ENCODE data around the gene CSNK1G3.

Gene CSNK1G3

GRCh38 chr5:123537845-123538244, 25.9 kb downstream of the CSNK1G3 start:
- Histone ChIP-seq H4K91ac (ENCODE audit: low read depth, low read length) (no peak overlapping the region), H2BK5ac (ENCODE audit: low read depth, low read length, poor library complexity) (no peak overlapping the region), H3K27me3 (ENCODE audit: insufficient read depth, low read length) (no peaks in the 10 kb centered on the region), H3K79me2 (ENCODE audit: control insufficient read depth, insufficient read depth, low read length, poor library complexity) (no peaks in the 10 kb centered on the region), H2BK12ac (ENCODE audit: low read length) (no peak overlapping the region), H3K4ac (ENCODE audit: low read depth, low read length) (no peak overlapping the region), H3K9ac (ENCODE audit: low read length) (no peak overlapping the region), H2BK120ac (ENCODE audit: insufficient read depth, low read length, poor library complexity) (no peak overlapping the region), H2AK5ac (ENCODE audit: low read length) (no peak overlapping the region), H3K27ac (ENCODE audit: low read depth, low read length) (no peak overlapping the region), H3K4me1 (ENCODE audit: control insufficient read depth in 1 of 2, insufficient read depth in 2 of 2, low read length in 2 of 2) (peaks cover 0 to 3% of the 10 kb centered on the region in 2 experiments), H4K12ac (ENCODE audit: low read depth, low read length) (no peak overlapping the region), H3K14ac (ENCODE audit: low read length) (no peak overlapping the region), H2AFZ (ENCODE audit: insufficient read depth, low read length, poor library complexity) (no peak overlapping the region), H3K79me1 (ENCODE audit: low read length) (peaks cover 2% of the 10 kb centered on the region), H3K23ac (ENCODE audit: low read length) (no peak overlapping the region), H3K4me2 (ENCODE audit: low read length) (no peak overlapping the region), H3K18ac (ENCODE audit: low read length) (no peak overlapping the region), H3K4me3 (ENCODE audit: low read depth, low read length) (no peak overlapping the region), H3K9me3 (ENCODE audit: insufficient read depth, low read depth, low read length) (no peaks in the 10 kb centered on the region), H4K8ac (ENCODE audit: low read depth, low read length) (no peak overlapping the region), H3K36me3 (ENCODE audit: control insufficient read depth in 1 of 2, insufficient read depth in 2 of 2, low read length in 2 of 2) (no peaks in the 10 kb centered on the region)
- no CpG with 5 or more reads among the region's 2 CpGs for WGBS (ENCODE audit: extremely low coverage, insufficient coverage, insufficient read length)
- no peak for DNase-seq

GRCh38 chr5:123538670-123539459, 26.9 kb downstream of the CSNK1G3 start:
- WGBS (ENCODE audit: extremely low coverage, insufficient coverage, insufficient read length): no CpG with 5 or more reads among the region's 8 CpGs
- H2AK5ac ChIP-seq (ENCODE audit: low read length): no peak overlapping the region

GRCh38 chr5:123540534-123540933, 28.6 kb downstream of the CSNK1G3 start:
- Histone ChIP-seq H3K4ac (ENCODE audit: low read depth, low read length) (peak overlapping the region; percentile 83), H4K12ac (ENCODE audit: low read depth, low read length) (peak overlapping the region; percentile 62), H3K18ac (ENCODE audit: low read length) (no peak overlapping the region), H4K91ac (ENCODE audit: low read depth, low read length) (no peak overlapping the region), H2BK120ac (ENCODE audit: insufficient read depth, low read length, poor library complexity) (no peak overlapping the region), H3K4me3 (ENCODE audit: low read depth, low read length) (no peak overlapping the region), H3K79me2 (ENCODE audit: control insufficient read depth, insufficient read depth, low read length, poor library complexity) (no peaks in the 10 kb centered on the region), H2AFZ (ENCODE audit: insufficient read depth, low read length, poor library complexity) (no peak overlapping the region), H4K8ac (ENCODE audit: low read depth, low read length) (no peak overlapping the region), H2BK5ac (ENCODE audit: low read depth, low read length, poor library complexity) (no peak overlapping the region), H3K9me3 (ENCODE audit: insufficient read depth, low read depth, low read length) (no peaks in the 10 kb centered on the region), H3K14ac (ENCODE audit: low read length) (no peak overlapping the region), H3K4me1 (ENCODE audit: control insufficient read depth in 1 of 2, insufficient read depth in 2 of 2, low read length in 2 of 2) (peaks cover 0 to 3% of the 10 kb centered on the region in 2 experiments), H3K27ac (ENCODE audit: low read depth, low read length) (no peak overlapping the region), H3K4me2 (ENCODE audit: low read length) (no peak overlapping the region), H2BK12ac (ENCODE audit: low read length) (peak overlapping the region; percentile 40), H3K23ac (ENCODE audit: low read length) (no peak overlapping the region), H3K27me3 (ENCODE audit: insufficient read depth, low read length) (no peaks in the 10 kb centered on the region), H3K9ac (ENCODE audit: low read length) (no peak overlapping the region), H2AK5ac (ENCODE audit: low read length) (no peak overlapping the region), H3K79me1 (ENCODE audit: low read length) (peaks cover 2% of the 10 kb centered on the region), H3K36me3 (ENCODE audit: control insufficient read depth in 1 of 2, insufficient read depth in 2 of 2, low read length in 2 of 2) (no peaks in the 10 kb centered on the region)
- DNase-seq: no peak
- WGBS (ENCODE audit: extremely low coverage, insufficient coverage, insufficient read length): no CpG with 5 or more reads among the region's 7 CpGs

More at GRCh38 chr5:123538670-123539459, 26.9 kb downstream of the CSNK1G3 start:
- DNase-seq: peak; percentile 62 to 74
- Histone ChIP-seq H3K36me3 (ENCODE audit: control insufficient read depth in 1 of 2, insufficient read depth in 2 of 2, low read length in 2 of 2) (no peaks in the 10 kb centered on the region), H3K4me2 (ENCODE audit: low read length) (no peak overlapping the region), H4K91ac (ENCODE audit: low read depth, low read length) (no peak overlapping the region), H4K12ac (ENCODE audit: low read depth, low read length) (no peak overlapping the region), H3K79me2 (ENCODE audit: control insufficient read depth, insufficient read depth, low read length, poor library complexity) (no peaks in the 10 kb centered on the region), H3K9me3 (ENCODE audit: insufficient read depth, low read depth, low read length) (no peaks in the 10 kb centered on the region), H3K23ac (ENCODE audit: low read length) (no peak overlapping the region), H4K8ac (ENCODE audit: low read depth, low read length) (no peak overlapping the region), H3K9ac (ENCODE audit: low read length) (no peak overlapping the region), H3K4ac (ENCODE audit: low read depth, low read length) (no peak overlapping the region), H3K79me1 (ENCODE audit: low read length) (peaks cover 2% of the 10 kb centered on the region), H3K27me3 (ENCODE audit: insufficient read depth, low read length) (no peaks in the 10 kb centered on the region), H3K18ac (ENCODE audit: low read length) (no peak overlapping the region), H3K4me1 (ENCODE audit: control insufficient read depth in 1 of 2, insufficient read depth in 2 of 2, low read length in 2 of 2) (peaks cover 0 to 3% of the 10 kb centered on the region in 2 experiments), H2BK12ac (ENCODE audit: low read length) (no peak overlapping the region), H3K27ac (ENCODE audit: low read depth, low read length) (peak overlapping the region; percentile 41), H3K14ac (ENCODE audit: low read length) (no peak overlapping the region), H2AFZ (ENCODE audit: insufficient read depth, low read length, poor library complexity) (no peak overlapping the region), H2BK120ac (ENCODE audit: insufficient read depth, low read length, poor library complexity) (no peak overlapping the region), H2BK5ac (ENCODE audit: low read depth, low read length, poor library complexity) (no peak overlapping the region), H3K4me3 (ENCODE audit: low read depth, low read length) (no peak overlapping the region)

- Histone ChIP-seq H3K79me1 (ENCODE audit: low read length) (peaks cover 2% of the 10 kb centered on the region), H3K23ac (ENCODE audit: low read length) (no peak overlapping the region), H3K4ac (ENCODE audit: low read depth, low read length) (no peak overlapping the region), H4K91ac (ENCODE audit: low read depth, low read length) (no peak overlapping the region), H3K4me1 (ENCODE audit: control insufficient read depth in 1 of 2, insufficient read depth in 2 of 2, low read length in 2 of 2) (peaks cover 0 to 3% of the 10 kb centered on the region in 2 experiments), H4K8ac (ENCODE audit: low read depth, low read length) (no peak overlapping the region), H3K4me2 (ENCODE audit: low read length) (no peak overlapping the region), H2AK5ac (ENCODE audit: low read length) (no peak overlapping the region), H3K18ac (ENCODE audit: low read length) (no peak overlapping the region), H3K36me3 (ENCODE audit: control insufficient read depth in 1 of 2, insufficient read depth in 2 of 2, low read length in 2 of 2) (no peaks in the 10 kb centered on the region), H3K9ac (ENCODE audit: low read length) (no peak overlapping the region), H3K14ac (ENCODE audit: low read length) (no peak overlapping the region), H2BK12ac (ENCODE audit: low read length) (no peak overlapping the region), H2BK120ac (ENCODE audit: insufficient read depth, low read length, poor library complexity) (no peak overlapping the region), H3K27ac (ENCODE audit: low read depth, low read length) (no peak overlapping the region), H3K79me2 (ENCODE audit: control insufficient read depth, insufficient read depth, low read length, poor library complexity) (no peaks in the 10 kb centered on the region), H2AFZ (ENCODE audit: insufficient read depth, low read length, poor library complexity) (no peak overlapping the region), H3K4me3 (ENCODE audit: low read depth, low read length) (no peak overlapping the region), H3K27me3 (ENCODE audit: insufficient read depth, low read length) (no peaks in the 10 kb centered on the region), H2BK5ac (ENCODE audit: low read depth, low read length, poor library complexity) (no peak overlapping the region), H4K12ac (ENCODE audit: low read depth, low read length) (no peak overlapping the region), H3K9me3 (ENCODE audit: insufficient read depth, low read depth, low read length) (no peaks in the 10 kb centered on the region)
- no CpG with 5 or more reads among the region's 3 CpGs for WGBS (ENCODE audit: extremely low coverage, insufficient coverage, insufficient read length)
- no peak for DNase-seq
Observed at GRCh38 chr5:123543438-123543837, 31.5 kb downstream of the CSNK1G3 start.
